Peyer's patch (tissue), 4 donors: ENCODE results near the gene RASAL2. TPM values are rescaled to one million over a fixed set of nuclear protein-coding genes. Genes with fewer than 3 reads are reported as not detected.

ENCODE experiments used
- DNase-seq, 3 donors: peaks; one replicate each; pipeline ENCODE4 v3.0.0-alpha.2; 2017 to 2019
- H3K27ac ChIP-seq, 4 donors: fragments of 200-600 bp; sonication (generic); one replicate each; pipeline ENCODE4 v1.5.1; 2016 to 2019
- H3K27me3 ChIP-seq, 2 donors: fragments of 200-600 bp; sonication (generic); one replicate each; pipeline ENCODE4 v1.5.1; 2019
- H3K36me3 ChIP-seq, 3 donors: fragments of 200-600 bp; sonication (generic); one replicate each; pipeline ENCODE4 v1.5.1; 2016 to 2019
- H3K4me1 ChIP-seq, 4 donors: fragments of 200-600 bp; sonication (generic); one replicate each; pipeline ENCODE4 v1.5.1; 2016 to 2019
- H3K4me3 ChIP-seq, 4 donors: fragments of 200-600 bp; sonication (generic); 1 replicate in 3 of 4; 2 replicates in 1 of 4; pipeline ENCODE4 v1.5.1; 2016 to 2019; ENCODE audit warnings: mild to moderate bottlenecking in 1 of 4
- H3K9me3 ChIP-seq, 4 donors: fragments of 200-600 bp; sonication (generic); one replicate each; pipeline ENCODE4 v1.5.1; 2016 to 2019; ENCODE audit warnings: mild to moderate bottlenecking in 1 of 4
- POLR2A ChIP-seq, 2 donors: fragments of 450-650 bp; IDR thresholded peaks; one replicate each; pipeline ENCODE4 v1.5.1; 2017; ENCODE audit warnings: antibody characterized with exemption in 2 of 2, mild to moderate bottlenecking in 2 of 2, moderate library complexity in 2 of 2
- total RNA-seq, 4 donors: library from RNA; depleted of rRNA; stranded (reverse); fragments of >200 nt; gene quantifications; one replicate each; pipeline ENCODE4 v1.1.0, GENCODE V29; 2016
- TF ChIP-seq, protein P1 (sequence below), 6 experiments: fragments of 450-650 bp in 4 of 6; fragments of 200-600 bp in 2 of 6; sonication (generic) in 1 of 6; IDR thresholded peaks; one replicate each; pipeline ENCODE4 v1.5.1; 2017 to 2019; ENCODE audit warnings: antibody characterized with exemption in 6 of 6, mild to moderate bottlenecking in 3 of 6, moderate library complexity in 1 of 6

Gene RASAL2
- total RNA-seq, 4 donors from 2014 or later = 10.2 to 35.5 (median 20.0) TPM

- H3K4me1 ChIP-seq = no peaks in the 10 kb centered on the region
- H3K4me3 ChIP-seq = no peak overlapping the region
- no peak for DNase-seq
- no peak overlapping the region for H3K27ac ChIP-seq
- no peaks in the 10 kb centered on the region for H3K36me3 ChIP-seq
- TF ChIP-seq POLR2A (IDR thresholded peaks at IDR 0.05) = no peak
- TF ChIP-seq, protein P1, sequence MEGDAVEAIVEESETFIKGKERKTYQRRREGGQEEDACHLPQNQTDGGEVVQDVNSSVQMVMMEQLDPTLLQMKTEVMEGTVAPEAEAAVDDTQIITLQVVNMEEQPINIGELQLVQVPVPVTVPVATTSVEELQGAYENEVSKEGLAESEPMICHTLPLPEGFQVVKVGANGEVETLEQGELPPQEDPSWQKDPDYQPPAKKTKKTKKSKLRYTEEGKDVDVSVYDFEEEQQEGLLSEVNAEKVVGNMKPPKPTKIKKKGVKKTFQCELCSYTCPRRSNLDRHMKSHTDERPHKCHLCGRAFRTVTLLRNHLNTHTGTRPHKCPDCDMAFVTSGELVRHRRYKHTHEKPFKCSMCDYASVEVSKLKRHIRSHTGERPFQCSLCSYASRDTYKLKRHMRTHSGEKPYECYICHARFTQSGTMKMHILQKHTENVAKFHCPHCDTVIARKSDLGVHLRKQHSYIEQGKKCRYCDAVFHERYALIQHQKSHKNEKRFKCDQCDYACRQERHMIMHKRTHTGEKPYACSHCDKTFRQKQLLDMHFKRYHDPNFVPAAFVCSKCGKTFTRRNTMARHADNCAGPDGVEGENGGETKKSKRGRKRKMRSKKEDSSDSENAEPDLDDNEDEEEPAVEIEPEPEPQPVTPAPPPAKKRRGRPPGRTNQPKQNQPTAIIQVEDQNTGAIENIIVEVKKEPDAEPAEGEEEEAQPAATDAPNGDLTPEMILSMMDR (IDR thresholded peaks at IDR 0.05) = no peak
- H3K9me3 ChIP-seq = no peaks in the 10 kb centered on the region
- H3K27me3 ChIP-seq = no peaks in the 10 kb centered on the region
These were observed 74.6 kb downstream of the RASAL2 start for GRCh38 chr1:178168536-178168935.

GRCh38 chr1:178169649-178170048 is 75.7 kb downstream of the RASAL2 start:
- DNase-seq = no peak
- no peaks in the 10 kb centered on the region for H3K4me1 ChIP-seq
- H3K27ac ChIP-seq = no peak overlapping the region
- H3K9me3 ChIP-seq = no peaks in the 10 kb centered on the region
- TF ChIP-seq POLR2A (IDR thresholded peaks at IDR 0.05) = no peak
- TF ChIP-seq, protein P1 (IDR thresholded peaks at IDR 0.05) = no peak
- H3K27me3 ChIP-seq = no peaks in the 10 kb centered on the region
- H3K4me3 ChIP-seq = no peak overlapping the region
- H3K36me3 ChIP-seq = no peaks in the 10 kb centered on the region

GRCh38 chr1:178172939-178173338 is 79.0 kb downstream of the RASAL2 start:
- Histone ChIP-seq H3K27ac (no peak overlapping the region), H3K36me3 (no peaks in the 10 kb centered on the region), H3K4me1 (no peaks in the 10 kb centered on the region), H3K27me3 (no peaks in the 10 kb centered on the region), H3K9me3 (no peaks in the 10 kb centered on the region), H3K4me3 (no peak overlapping the region)
- no peak for DNase-seq
- TF ChIP-seq, protein P1 (IDR thresholded peaks at IDR 0.05) = no peak
- TF ChIP-seq POLR2A (IDR thresholded peaks at IDR 0.05) = no peak

DNA sequence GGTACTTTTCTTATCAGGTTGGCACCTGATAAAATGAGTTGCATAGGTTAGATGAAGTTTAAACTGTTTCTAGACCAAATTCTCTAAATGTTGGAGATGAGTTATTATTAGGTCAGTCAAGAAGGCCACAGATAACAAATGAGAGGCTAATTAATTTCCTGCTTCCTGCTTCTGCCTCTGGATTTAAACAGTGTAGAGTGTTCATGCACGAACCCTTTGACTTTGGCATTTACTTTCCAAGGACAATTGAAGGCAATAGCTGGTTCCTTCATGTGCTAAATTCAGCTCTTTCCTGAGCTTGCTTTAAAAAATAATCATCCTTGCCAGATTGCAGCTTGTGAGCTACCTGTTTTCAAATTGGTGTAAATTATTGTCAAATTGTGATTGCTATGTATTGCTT is 80.6 kb downstream of the RASAL2 start:
- DNase-seq = no peak
- Histone ChIP-seq H3K9me3 (no peaks in the 10 kb centered on the region), H3K36me3 (no peaks in the 10 kb centered on the region), H3K4me1 (no peaks in the 10 kb centered on the region), H3K27ac (no peak overlapping the region), H3K4me3 (no peak overlapping the region), H3K27me3 (no peaks in the 10 kb centered on the region)
- TF ChIP-seq POLR2A (IDR thresholded peaks at IDR 0.05) = no peak
- TF ChIP-seq, protein P1 (IDR thresholded peaks at IDR 0.05) = no peak

GRCh38 chr1:178180405-178180804 is 86.5 kb downstream of the RASAL2 start:
- TF ChIP-seq POLR2A (IDR thresholded peaks at IDR 0.05) = no peak
- TF ChIP-seq, protein P1 (IDR thresholded peaks at IDR 0.05) = no peak
- Histone ChIP-seq H3K9me3 (no peaks in the 10 kb centered on the region), H3K27ac (no peak overlapping the region), H3K4me1 (no peaks in the 10 kb centered on the region), H3K27me3 (no peaks in the 10 kb centered on the region), H3K4me3 (no peak overlapping the region), H3K36me3 (no peaks in the 10 kb centered on the region)
- no peak for DNase-seq

- no peak overlapping the region for H3K27ac ChIP-seq
- DNase-seq = no peak
- H3K4me3 ChIP-seq = no peak overlapping the region
- no peaks in the 10 kb centered on the region for H3K4me1 ChIP-seq
- no peaks in the 10 kb centered on the region for H3K36me3 ChIP-seq
- no peaks in the 10 kb centered on the region for H3K27me3 ChIP-seq
- TF ChIP-seq, protein P1 (IDR thresholded peaks at IDR 0.05) = no peak
- TF ChIP-seq POLR2A (IDR thresholded peaks at IDR 0.05) = no peak
- H3K9me3 ChIP-seq = no peaks in the 10 kb centered on the region
These were observed 89.9 kb downstream of the RASAL2 start for GRCh38 chr1:178183796-178184195.
